ENCODE results near the gene ZNF385C. TPM values are rescaled to one million over a fixed set of nuclear protein-coding genes. Genes with fewer than 3 reads are reported as not detected.

The ZNF385C gene
- total RNA-seq, 1 donor from 2014 or later = 1.3 TPM

Other genes with a start within 250 kb of the ZNF385C start
- gene KLHL11, start 233.1 kb downstream of the ZNF385C start, total RNA-seq (ENCODE audit: unreplicated experiment) = 9.0 TPM
- gene ACLY, start 179.5 kb downstream of the ZNF385C start, total RNA-seq (ENCODE audit: unreplicated experiment) = 376 TPM
- gene ODAD4, start 167.9 kb downstream of the ZNF385C start, total RNA-seq (ENCODE audit: unreplicated experiment) = 2.2 TPM
- 82.1 TPM for gene CNP, start 131.7 kb downstream of the ZNF385C start, total RNA-seq (ENCODE audit: unreplicated experiment)
- gene DNAJC7, start 81.0 kb downstream of the ZNF385C start, total RNA-seq (ENCODE audit: unreplicated experiment) = 92.8 TPM
- gene NKIRAS2, start 78.4 kb downstream of the ZNF385C start, total RNA-seq (ENCODE audit: unreplicated experiment) = 67.4 TPM
- gene C17orf113, start 47.9 kb downstream of the ZNF385C start, total RNA-seq (ENCODE audit: unreplicated experiment) = 1.6 TPM
- 0.41 TPM for gene DHX58, start 14.2 kb upstream of the ZNF385C start, total RNA-seq (ENCODE audit: unreplicated experiment)
- 22.8 TPM for gene KAT2A, start 22.9 kb upstream of the ZNF385C start, total RNA-seq (ENCODE audit: unreplicated experiment)
- not detected for gene HSPB9, start 24.3 kb upstream of the ZNF385C start, total RNA-seq (ENCODE audit: unreplicated experiment)
- gene RAB5C, start 56.5 kb upstream of the ZNF385C start, total RNA-seq (ENCODE audit: unreplicated experiment) = 144 TPM
- gene KCNH4, start 82.7 kb upstream of the ZNF385C start, total RNA-seq (ENCODE audit: unreplicated experiment) = 0.08 TPM
- gene HCRT, start 87.0 kb upstream of the ZNF385C start, total RNA-seq (ENCODE audit: unreplicated experiment) = not detected
- gene GHDC, start 96.0 kb upstream of the ZNF385C start, total RNA-seq (ENCODE audit: unreplicated experiment) = 7.2 TPM
- 40.2 TPM for gene STAT5B, start 177.9 kb upstream of the ZNF385C start, total RNA-seq (ENCODE audit: unreplicated experiment)
- gene STAT5A, start 190.0 kb upstream of the ZNF385C start, total RNA-seq (ENCODE audit: unreplicated experiment) = 67.2 TPM

Measured in endothelial cell (in vitro differentiated cells).